AG04450 (cell line): ENCODE data around the gene ATP6V0D1. TPM values are rescaled to one million over a fixed set of nuclear protein-coding genes. Genes with fewer than 3 reads are reported as not detected.

Source experiments
- CTCF ChIA-PET: fragments of 300-600, 350-600 bp; formaldehyde crosslinking; extraction: SDS; loops from one replicate; lab custom pipeline; 2022; ENCODE audit warnings: antibody characterized with exemption, inconsistent platforms; lab: Charles Lee
- POLR2A ChIA-PET: fragments of 350-600 bp; formaldehyde crosslinking; extraction: SDS; loops from one replicate; lab custom pipeline; 2021; ENCODE audit warnings: antibody characterized with exemption, inconsistent platforms; lab: Yijun Ruan, JAX
- DNase-seq: peaks from one replicate; pipeline ENCODE4 v3.0.0-alpha.2; 2011; ENCODE audit warnings: low read depth, low spot score
- H3K27ac ChIP-seq: one replicate; pipeline ENCODE4 v1.5.1; 2012; ENCODE audit warnings: low read depth, low read length, control low read depth
- H3K27me3 ChIP-seq: one replicate; pipeline ENCODE4 v1.6.0; 2012; ENCODE audit warnings: low read length; ENCODE audit not compliant: control insufficient read depth, insufficient read depth
- H3K4me3 ChIP-seq: 2 replicates; pipeline ENCODE4 v1.5.1; 2011; ENCODE audit warnings: mild to moderate bottlenecking, low read depth, low read length, control low read depth
- H3K9me3 ChIP-seq: 2 replicates; pipeline ENCODE4 v1.5.1; 2012; ENCODE audit warnings: low read length; ENCODE audit not compliant: control insufficient read depth, insufficient read depth
- CTCF ChIP-seq: IDR thresholded peaks from 2 replicates; pipeline ENCODE4 v1.5.1; 2011; ENCODE audit warnings: low read depth, low read length, control low read depth, inconsistent platforms
- polyA plus RNA-seq: library from polyadenylated mRNA; depleted of rRNA; stranded (reverse); fragments of >200 nt; gene quantifications from 2 replicates; pipeline ENCODE4 v1.2.3, GENCODE V29; 2011

The ATP6V0D1 gene
- polyA plus RNA-seq, 1 experiment, result 101 TPM

- H3K4me3 ChIP-seq, result no peak overlapping the region
- H3K27ac ChIP-seq, result no peak overlapping the region
- ChIA-PET POLR2A (no interaction called here), CTCF (interaction anchor here (2.1 to 5.1 kb wide), 2 partner anchors 17 to 37 kb away, joined by 5 to 29 read pairs; partner anchors contain the start of gene ATP6V0D1)
- DNase-seq, result no peak
- H3K27me3 ChIP-seq, result no peaks in the 10 kb centered on the region
- TF ChIP-seq CTCF, result no peak
- H3K9me3 ChIP-seq, result no peaks in the 10 kb centered on the region; the same call in 1 of the 2 replicates
Observed at GRCh38 chr16:67444259-67445125, 36.5 kb downstream of the ATP6V0D1 start.

GRCh38 chr16:67443265-67443664 is 37.7 kb downstream of the ATP6V0D1 start:
- DNase-seq, result no peak
- Histone ChIP-seq H3K4me3 (no peak overlapping the region), H3K27me3 (no peaks in the 10 kb centered on the region), H3K27ac (peak overlapping the region; percentile 31), H3K9me3 (no peaks in the 10 kb centered on the region; the same call in 1 of the 2 replicates)
- no peak for TF ChIP-seq CTCF
- ChIA-PET POLR2A (no interaction called here), CTCF (interaction anchor here (1.0 to 5.1 kb wide), 3 partner anchors 16 to 71 kb away, joined by 3 to 29 read pairs (median 5); partner anchors contain the start of gene ATP6V0D1)

GRCh38 chr16:67442581-67443255 is 38.2 kb downstream of the ATP6V0D1 start:
- H3K4me3 ChIP-seq, result no peak overlapping the region
- CTCF ChIA-PET, result interaction anchor here (1.0 to 5.1 kb wide), 4 partner anchors 15 to 71 kb away, joined by 3 to 29 read pairs (median 4); partner anchors contain the start of gene ATP6V0D1
- no peak for TF ChIP-seq CTCF
- no peak overlapping the region for H3K27ac ChIP-seq
- H3K27me3 ChIP-seq, result no peaks in the 10 kb centered on the region
- DNase-seq, result no peak
- POLR2A ChIA-PET, result no interaction called here
- no peaks in the 10 kb centered on the region; the same call in 1 of the 2 replicates for H3K9me3 ChIP-seq

GRCh38 chr16:67441907-67442306 is 39.0 kb downstream of the ATP6V0D1 start:
- Histone ChIP-seq H3K27me3 (no peaks in the 10 kb centered on the region), H3K27ac (peak overlapping the region; percentile 31), H3K9me3 (no peaks in the 10 kb centered on the region; the same call in 1 of the 2 replicates), H3K4me3 (no peak overlapping the region)
- TF ChIP-seq CTCF, result no peak
- ChIA-PET CTCF (interaction anchor here (0.5 to 5.1 kb wide), 4 partner anchors 14 to 182 kb away, joined by 3 to 29 read pairs (median 4); no protein-coding TSS in a partner anchor), POLR2A (interaction anchor here (0.6 to 1.1 kb wide), 2 partner anchors 9 to 29 kb away, joined by 4 read pairs; no protein-coding TSS in a partner anchor)
- DNase-seq, result no peak
